Measurements from ENCODE around the gene C2orf15.
A peak's percentile ranks its signal among the peaks of the same experiment; 100 is the strongest.
"Not testable (repeated sequence)": the region's sequence is repeated elsewhere in the genome, so short reads cannot be mapped to it uniquely, and the experiment has no call there.

C2orf15 gene

GRCh38 chr2:99169534-99169933 is 28.0 kb downstream of the C2orf15 start:
- DNase-seq: no peak

GRCh38 chr2:99171377-99172140 is 30.1 kb downstream of the C2orf15 start:
- no peak for DNase-seq

GRCh38 chr2:99180755-99181623 is 39.5 kb downstream of the C2orf15 start, which contains the start of the genes MITD1 and MRPL30:
TSS of gene MITD1 (minus strand) at chr2:99181058. CDS start at chr2:99180981, 77 bp downstream.
TSS of gene MRPL30 (plus strand) at chr2:99181184. CDS start at chr2:99186204, 5,020 bp downstream.
- DNase-seq: peak; percentile 94

GRCh38 chr2:99181624-99182000 is 40.1 kb downstream of the C2orf15 start:
- no peak for DNase-seq

- DNase-seq: no peak
Observed at GRCh38 chr2:99183025-99183424, 41.5 kb downstream of the C2orf15 start.

- DNase-seq: no peak
Observed at GRCh38 chr2:99184811-99185210, 43.3 kb downstream of the C2orf15 start.

GRCh38 chr2:99187011-99187410 is 45.5 kb downstream of the C2orf15 start:
- DNase-seq: no peak

- DNase-seq: no peak
Observed at GRCh38 chr2:99188357-99188756, 46.9 kb downstream of the C2orf15 start.

- no peak for DNase-seq
Observed at GRCh38 chr2:99190548-99190947, 49.0 kb downstream of the C2orf15 start.

GRCh38 chr2:99192364-99192763 is 50.9 kb downstream of the C2orf15 start:
- DNase-seq: not testable (repeated sequence)

- DNase-seq: no peak
Observed at GRCh38 chr2:99198103-99198841, 56.8 kb downstream of the C2orf15 start.

GRCh38 chr2:99200076-99200800 is 58.7 kb downstream of the C2orf15 start:
- DNase-seq: no peak
